HEK293 (cell line): ENCODE data around the gene HYDIN.

Experiments
- CTCF ChIP-seq: fragments of 450-650 bp; formaldehyde crosslinking; IDR thresholded peaks from 2 replicates; pipeline ENCODE4 v1.5.1; 2016; ENCODE audit warnings: missing biosample characterization, missing genetic modification characterization
- PRDM2 ChIP-seq: fragments of 450-650 bp; formaldehyde crosslinking; IDR thresholded peaks from 2 replicates; pipeline ENCODE4 v1.5.1; 2016; ENCODE audit warnings: missing biosample characterization, missing genetic modification characterization, borderline replicate concordance
- SP7 ChIP-seq: fragments of 450-650 bp; formaldehyde crosslinking; IDR thresholded peaks from 2 replicates; pipeline ENCODE4 v1.5.1; 2016; ENCODE audit warnings: missing biosample characterization, missing genetic modification characterization
- TCF7L2 ChIP-seq: IDR thresholded peaks from 2 replicates; pipeline ENCODE4 v1.6.1; 2011; ENCODE audit warnings: low read depth, mild to moderate bottlenecking, inconsistent platforms, low read length, moderate library complexity, borderline replicate concordance
- ZBTB17 ChIP-seq: fragments of 450-650 bp; formaldehyde crosslinking; IDR thresholded peaks from 2 replicates; pipeline ENCODE4 v1.5.1; 2016; ENCODE audit warnings: missing biosample characterization, missing genetic modification characterization
- ZFP37 ChIP-seq: fragments of 450-650 bp; formaldehyde crosslinking; IDR thresholded peaks from 2 replicates; pipeline ENCODE4 v1.5.1; 2016; ENCODE audit warnings: missing biosample characterization, missing genetic modification characterization
- ZNF24 ChIP-seq: fragments of 450-650 bp; formaldehyde crosslinking; IDR thresholded peaks from 2 replicates; pipeline ENCODE4 v1.5.1; 2016; ENCODE audit warnings: missing biosample characterization, missing genetic modification characterization
- ZNF292 ChIP-seq: fragments of 450-650 bp; formaldehyde crosslinking; IDR thresholded peaks from 2 replicates; pipeline ENCODE4 v1.5.1; 2016; ENCODE audit warnings: low read depth, missing biosample characterization, missing genetic modification characterization, borderline replicate concordance
- ZNF521 ChIP-seq: fragments of 450-650 bp; formaldehyde crosslinking; IDR thresholded peaks from 2 replicates; pipeline ENCODE4 v1.5.1; 2017; ENCODE audit warnings: missing biosample characterization, mild to moderate bottlenecking, missing genetic modification characterization
- ZNF626 ChIP-seq: fragments of 450-650 bp; sonication (Bioruptor Pico); formaldehyde crosslinking; IDR thresholded peaks from 2 replicates; pipeline ENCODE4 v1.5.1; 2018; ENCODE audit warnings: missing biosample characterization, missing genetic modification characterization, inconsistent platforms
- ZNF837 ChIP-seq: fragments of 450-650 bp; formaldehyde crosslinking; IDR thresholded peaks from 2 replicates; pipeline ENCODE4 v1.5.1; 2016; ENCODE audit warnings: missing biosample characterization, missing genetic modification characterization
- TF ChIP-seq, protein P1 (sequence below): fragments of 450-650 bp; formaldehyde crosslinking; IDR thresholded peaks from 2 replicates; pipeline ENCODE4 v1.5.1; 2016; ENCODE audit warnings: missing biosample characterization, missing genetic modification characterization, borderline replicate concordance
- TF ChIP-seq, protein P2 (sequence below): fragments of 450-650 bp; formaldehyde crosslinking; IDR thresholded peaks from 2 replicates; pipeline ENCODE4 v1.5.1; 2017; ENCODE audit warnings: missing biosample characterization, missing genetic modification characterization

GRCh38 chr16:71218306-71218963 lies 12.1 kb downstream of the HYDIN start:
- TF ChIP-seq ZNF24 (tag by site-specific recombination) (no peak), CTCF (no peak), TCF7L2 (no peak), ZNF837 (tag by site-specific recombination) (no peak), ZFP37 (no peak), ZNF292 (tag by site-specific recombination) (no peak), ZBTB17 (tag by site-specific recombination) (no peak), ZNF626 (no peak), ZNF521 (no peak), PRDM2 (no peak), SP7 (tag by site-specific recombination) (no peak)
- TF ChIP-seq, protein P1, sequence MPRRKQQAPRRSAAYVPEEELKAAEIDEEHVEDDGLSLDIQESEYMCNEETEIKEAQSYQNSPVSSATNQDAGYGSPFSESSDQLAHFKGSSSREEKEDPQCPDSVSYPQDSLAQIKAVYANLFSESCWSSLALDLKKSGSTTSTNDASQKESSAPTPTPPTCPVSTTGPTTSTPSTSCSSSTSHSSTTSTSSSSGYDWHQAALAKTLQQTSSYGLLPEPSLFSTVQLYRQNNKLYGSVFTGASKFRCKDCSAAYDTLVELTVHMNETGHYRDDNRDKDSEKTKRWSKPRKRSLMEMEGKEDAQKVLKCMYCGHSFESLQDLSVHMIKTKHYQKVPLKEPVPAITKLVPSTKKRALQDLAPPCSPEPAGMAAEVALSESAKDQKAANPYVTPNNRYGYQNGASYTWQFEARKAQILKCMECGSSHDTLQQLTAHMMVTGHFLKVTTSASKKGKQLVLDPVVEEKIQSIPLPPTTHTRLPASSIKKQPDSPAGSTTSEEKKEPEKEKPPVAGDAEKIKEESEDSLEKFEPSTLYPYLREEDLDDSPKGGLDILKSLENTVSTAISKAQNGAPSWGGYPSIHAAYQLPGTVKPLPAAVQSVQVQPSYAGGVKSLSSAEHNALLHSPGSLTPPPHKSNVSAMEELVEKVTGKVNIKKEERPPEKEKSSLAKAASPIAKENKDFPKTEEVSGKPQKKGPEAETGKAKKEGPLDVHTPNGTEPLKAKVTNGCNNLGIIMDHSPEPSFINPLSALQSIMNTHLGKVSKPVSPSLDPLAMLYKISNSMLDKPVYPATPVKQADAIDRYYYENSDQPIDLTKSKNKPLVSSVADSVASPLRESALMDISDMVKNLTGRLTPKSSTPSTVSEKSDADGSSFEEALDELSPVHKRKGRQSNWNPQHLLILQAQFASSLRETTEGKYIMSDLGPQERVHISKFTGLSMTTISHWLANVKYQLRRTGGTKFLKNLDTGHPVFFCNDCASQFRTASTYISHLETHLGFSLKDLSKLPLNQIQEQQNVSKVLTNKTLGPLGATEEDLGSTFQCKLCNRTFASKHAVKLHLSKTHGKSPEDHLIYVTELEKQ: no peak
- TF ChIP-seq, protein P2, sequence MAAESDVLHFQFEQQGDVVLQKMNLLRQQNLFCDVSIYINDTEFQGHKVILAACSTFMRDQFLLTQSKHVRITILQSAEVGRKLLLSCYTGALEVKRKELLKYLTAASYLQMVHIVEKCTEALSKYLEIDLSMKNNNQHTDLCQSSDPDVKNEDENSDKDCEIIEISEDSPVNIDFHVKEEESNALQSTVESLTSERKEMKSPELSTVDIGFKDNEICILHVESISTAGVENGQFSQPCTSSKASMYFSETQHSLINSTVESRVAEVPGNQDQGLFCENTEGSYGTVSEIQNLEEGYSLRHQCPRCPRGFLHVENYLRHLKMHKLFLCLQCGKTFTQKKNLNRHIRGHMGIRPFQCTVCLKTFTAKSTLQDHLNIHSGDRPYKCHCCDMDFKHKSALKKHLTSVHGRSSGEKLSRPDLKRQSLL: no peak
